Stimulated activated CD8-positive, alpha-beta memory T cell treated with anti-CD3 and anti-CD28 coated beads, Interleukin-12 subunit alpha, Interleukin-12 subunit beta, amount 100 ng/mL, for 4 hours (primary cell): ENCODE results near the gene PRKAB1.
"Not testable (repeated sequence)": the region's sequence is repeated elsewhere in the genome, so short reads cannot be mapped to it uniquely, and the experiment has no call there.

Experiments
- DNase-seq: peaks from one replicate; pipeline ENCODE4 v3.0.0-alpha.2; 2020; ENCODE audit warnings: low read depth

Gene PRKAB1

GRCh38 chr12:119685375-119685774 lies 17.4 kb downstream of the PRKAB1 start:
- no peak for DNase-seq

DNA sequence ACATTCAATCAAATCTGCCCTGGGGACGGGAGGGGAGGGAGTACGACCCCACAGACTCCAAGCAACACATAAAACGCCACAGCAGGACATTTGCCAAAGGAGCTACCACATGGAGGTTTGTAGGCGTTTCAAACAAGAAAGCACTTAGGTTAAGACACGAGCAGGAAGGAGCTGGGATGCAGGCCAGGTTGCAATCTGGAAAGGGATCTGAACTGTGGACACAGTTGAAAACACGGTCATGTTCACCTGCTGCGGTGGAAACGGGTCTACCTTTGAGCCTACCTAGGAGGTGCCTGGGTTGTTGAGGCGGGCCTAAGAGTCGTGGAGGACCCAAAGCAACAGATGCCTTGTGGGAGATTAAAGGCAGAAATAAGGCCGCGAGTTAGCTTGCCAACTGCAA lies 18.4 kb downstream of the PRKAB1 start:
- DNase-seq: no peak

- DNase-seq: no peak
These were observed 18.8 kb downstream of the PRKAB1 start for GRCh38 chr12:119686776-119687175.

GRCh38 chr12:119687406-119687805 lies 19.5 kb downstream of the PRKAB1 start:
- no peak for DNase-seq

DNA sequence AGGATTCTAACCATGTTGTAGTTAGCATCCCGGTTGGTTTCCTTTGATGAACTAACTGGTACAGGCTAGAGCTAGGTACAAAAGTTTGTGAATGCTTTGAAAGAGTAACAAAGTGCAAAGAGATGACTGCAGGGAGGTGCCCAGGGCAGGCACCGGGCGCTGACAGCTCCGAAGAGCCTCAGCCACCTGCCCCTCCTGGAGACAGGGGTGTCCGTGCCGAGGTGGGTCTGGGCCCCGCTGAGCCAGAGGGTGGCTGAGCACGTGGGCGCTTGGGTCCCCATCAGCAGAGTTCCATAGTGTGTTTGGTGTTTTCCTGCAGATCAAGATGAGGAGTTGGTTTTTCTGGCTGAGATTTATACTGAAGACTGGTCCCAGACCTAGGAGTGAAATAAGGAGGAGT lies 19.9 kb downstream of the PRKAB1 start:
- DNase-seq: no peak

- DNase-seq: no peak
These were observed 22.1 kb downstream of the PRKAB1 start for GRCh38 chr12:119689935-119690500.

DNA sequence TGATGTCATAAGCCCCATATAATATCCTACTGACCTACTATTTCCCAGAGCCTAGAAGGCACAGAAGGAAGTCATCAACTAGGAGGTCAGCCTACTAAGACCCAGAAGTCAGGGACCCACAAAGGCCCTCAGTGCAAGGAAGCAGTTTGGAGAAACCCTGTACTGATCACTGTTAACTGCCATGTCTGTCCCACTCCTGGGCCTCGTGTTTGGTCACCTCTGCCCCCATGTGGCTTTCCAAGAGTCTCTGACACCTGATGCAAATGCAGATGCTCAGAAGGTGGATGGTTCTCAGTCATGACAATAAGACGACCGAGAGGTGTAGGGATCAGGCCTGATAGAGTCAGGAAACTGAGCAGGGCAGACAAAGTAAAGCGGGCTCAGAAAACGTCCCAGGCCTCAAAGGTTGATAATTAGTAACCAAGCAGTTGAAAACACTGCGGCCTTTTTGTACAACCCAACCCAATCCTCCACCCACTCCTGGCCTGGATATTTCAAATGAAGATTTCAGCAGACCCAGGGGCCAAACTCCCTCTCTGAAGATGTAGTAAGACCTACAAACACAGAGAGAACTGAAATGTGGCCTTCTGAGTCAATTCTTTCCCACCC lies 23.4 kb downstream of the PRKAB1 start:
- DNase-seq: no peak

DNA sequence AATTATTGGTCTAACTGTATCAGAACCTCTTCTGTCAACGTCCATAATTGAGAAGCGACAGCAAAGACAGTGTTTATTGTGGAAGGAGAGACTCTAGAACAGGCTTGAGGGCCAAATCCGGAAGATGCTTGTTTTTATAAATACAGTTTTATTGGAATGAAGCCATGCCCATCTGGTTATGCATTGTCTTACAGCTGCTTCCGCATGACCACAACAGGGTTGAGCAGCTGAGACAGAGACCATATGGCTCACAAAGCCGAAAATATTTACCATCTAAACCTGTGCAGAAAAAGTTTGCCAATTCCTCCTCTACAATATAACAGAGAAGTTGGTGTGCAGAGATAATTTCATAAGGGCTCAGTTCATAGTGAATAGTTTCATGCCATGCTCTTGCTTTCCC lies 24.5 kb downstream of the PRKAB1 start:
- DNase-seq: no peak

GRCh38 chr12:119692997-119693396 lies 25.1 kb downstream of the PRKAB1 start:
- no peak for DNase-seq

GRCh38 chr12:119693511-119693910 lies 25.6 kb downstream of the PRKAB1 start:
- no peak for DNase-seq

GRCh38 chr12:119694111-119694510 lies 26.2 kb downstream of the PRKAB1 start:
- DNase-seq: no peak

- no peak for DNase-seq
These were observed 27.1 kb downstream of the PRKAB1 start for GRCh38 chr12:119695034-119695433.

DNA sequence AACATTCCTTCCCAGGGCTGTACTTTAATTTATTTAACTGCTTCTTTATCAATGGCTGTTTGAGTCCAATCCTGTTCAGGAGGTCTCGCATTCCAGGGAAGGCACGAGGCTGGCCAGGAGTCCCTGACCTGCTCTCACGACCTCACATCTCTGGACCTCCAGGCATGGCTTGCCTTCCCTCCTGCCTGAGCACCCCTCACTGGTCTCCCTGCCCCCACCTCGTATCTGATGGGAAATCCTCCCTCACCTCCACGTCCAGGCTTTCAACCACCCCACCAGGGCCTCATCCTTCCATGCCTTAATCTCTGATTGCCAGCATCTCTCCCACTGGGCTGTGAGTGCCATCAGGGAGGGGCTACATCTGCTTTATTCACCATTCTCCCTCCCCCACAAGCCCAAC lies 29.0 kb downstream of the PRKAB1 start:
- DNase-seq: no peak

DNA sequence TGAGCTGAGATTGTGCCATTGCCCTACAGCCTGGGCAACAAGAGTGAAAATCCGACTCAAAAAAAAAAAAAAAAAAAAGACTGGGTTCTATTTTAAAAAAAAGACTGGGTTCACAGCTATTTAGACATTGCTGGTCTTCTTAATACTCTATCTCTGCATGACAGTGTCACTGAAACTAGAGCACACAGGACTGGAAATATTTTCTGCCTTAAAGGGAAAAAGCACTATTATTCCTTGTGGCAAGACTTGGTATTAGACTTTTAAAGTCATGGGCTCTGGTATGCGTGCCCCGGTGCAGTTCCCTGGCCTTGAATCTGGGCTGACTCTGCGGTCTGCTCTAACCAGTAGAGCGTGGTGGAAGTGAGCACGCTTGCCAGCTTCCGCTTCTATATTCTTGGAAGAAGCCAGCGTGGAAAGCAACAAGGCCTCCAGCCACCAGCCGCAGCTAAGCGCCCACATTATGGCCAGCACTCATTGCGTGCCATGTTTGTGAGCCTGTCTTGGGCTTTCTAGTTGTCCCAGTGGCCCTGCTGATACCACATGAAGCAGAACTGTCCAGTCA lies 31.3 kb downstream of the PRKAB1 start:
- DNase-seq: no peak

DNA sequence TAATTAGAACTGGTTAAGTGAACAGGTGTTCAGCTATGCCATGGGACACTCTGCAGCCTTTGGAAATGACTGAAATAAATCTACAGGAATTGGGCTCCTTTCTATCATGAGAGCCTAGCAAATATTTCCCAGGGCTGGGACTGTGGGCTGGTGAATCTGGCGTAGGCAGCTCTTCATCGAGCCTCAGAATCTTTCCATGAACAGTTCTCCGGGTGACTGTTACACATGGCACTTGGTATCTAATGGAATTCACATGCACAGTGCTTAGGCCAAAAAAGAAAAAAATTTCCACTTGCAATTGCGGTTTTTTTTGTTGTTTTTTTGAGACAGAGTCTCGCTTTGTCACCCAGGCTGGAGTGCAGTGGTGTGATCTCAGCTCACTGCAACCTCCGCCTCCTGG lies 32.1 kb downstream of the PRKAB1 start:
- no peak for DNase-seq

GRCh38 chr12:119704065-119704747 lies 36.3 kb downstream of the PRKAB1 start:
- DNase-seq: no peak

DNA sequence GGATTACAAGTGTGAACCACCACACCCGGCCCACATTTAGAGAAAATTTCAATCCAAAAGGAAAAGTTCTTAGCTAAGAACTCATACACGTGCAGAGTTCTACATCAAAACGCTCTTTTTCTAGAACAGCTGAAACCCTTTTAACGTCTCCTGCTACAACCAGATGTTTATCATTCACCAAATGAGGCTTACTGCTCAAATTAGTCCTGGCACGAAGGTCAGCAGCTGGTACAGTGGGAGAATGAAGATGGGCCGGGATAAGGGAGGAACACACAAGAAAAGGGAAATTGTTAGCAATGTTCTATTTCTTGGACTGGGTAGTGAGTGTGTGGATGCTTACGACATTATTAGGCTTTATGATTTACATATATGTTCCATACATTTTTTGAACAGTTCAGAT lies 37.2 kb downstream of the PRKAB1 start:
- DNase-seq: no peak

- DNase-seq: not testable (repeated sequence)
These were observed 38.5 kb downstream of the PRKAB1 start for GRCh38 chr12:119706427-119706826.

GRCh38 chr12:119710374-119710964 lies 42.5 kb downstream of the PRKAB1 start:
- no peak for DNase-seq

DNA sequence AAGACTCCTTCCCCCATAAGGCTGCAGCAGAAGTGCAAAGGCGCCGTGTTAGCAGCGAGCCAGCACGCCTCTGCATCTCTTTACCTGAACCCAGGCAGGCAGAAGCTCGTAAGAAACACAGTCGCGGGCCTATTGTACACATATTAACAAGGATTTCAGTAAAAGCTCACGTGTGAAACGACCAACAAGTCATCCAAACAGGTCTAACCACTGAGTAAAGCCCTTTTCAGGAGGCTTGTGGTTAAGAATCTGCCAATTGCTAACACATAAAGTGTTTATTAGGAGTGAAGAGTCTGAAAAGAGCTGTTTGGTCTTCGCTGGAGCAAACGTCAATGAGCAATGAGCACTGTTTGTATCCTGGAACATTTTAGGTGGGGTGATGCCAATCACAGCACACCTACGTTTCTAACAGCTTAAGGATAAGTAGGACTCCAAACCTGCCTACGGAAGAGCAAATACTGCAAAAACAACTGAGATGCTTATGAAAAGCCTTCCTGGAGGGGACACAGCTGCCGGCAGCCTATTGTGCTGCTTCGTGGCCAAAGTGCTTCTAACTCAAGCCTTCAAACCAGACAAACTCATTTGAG lies 43.1 kb downstream of the PRKAB1 start:
- DNase-seq: no peak

GRCh38 chr12:119711693-119712092 lies 43.8 kb downstream of the PRKAB1 start:
- no peak for DNase-seq

DNA sequence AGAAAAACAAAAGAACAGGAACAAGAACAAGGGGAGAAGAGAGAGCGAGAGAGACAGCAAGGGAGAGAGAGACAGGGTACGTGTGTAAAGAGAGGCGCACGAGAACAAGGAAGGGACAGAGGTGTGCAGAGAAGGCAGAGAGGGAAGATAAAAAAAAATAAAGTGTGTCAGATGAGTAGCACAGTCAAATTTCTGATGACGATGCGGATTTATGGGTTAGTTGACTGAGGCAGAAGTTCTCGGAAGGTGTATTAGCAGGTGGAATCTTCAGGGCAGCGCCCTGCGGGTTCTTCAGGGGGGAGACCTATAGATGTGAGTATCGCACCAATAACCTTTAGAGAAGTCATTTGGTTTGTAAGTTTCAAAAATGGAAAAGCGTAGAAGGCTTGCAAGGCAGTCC lies 44.8 kb downstream of the PRKAB1 start:
- DNase-seq: no peak
